ENCODE measurements around the gene RPSA.

The RPSA gene

GRCh38 chr3:39438880-39439279 lies 32.4 kb downstream of the RPSA start:
- no peak for ATAC-seq
- TF ChIP-seq CREB5 (CRISPR knock-in tag; IDR thresholded peaks at IDR 0.05; ENCODE audit: low read depth) (no peak), ARNTL (CRISPR knock-in tag; IDR thresholded peaks at IDR 0.05; ENCODE audit: borderline replicate concordance, low read depth) (no peak), BACH2 (CRISPR knock-in tag; IDR thresholded peaks at IDR 0.05; ENCODE audit: borderline replicate concordance) (no peak), CSRNP3 (CRISPR knock-in tag; IDR thresholded peaks at IDR 0.05) (no peak), ISL1 (CRISPR knock-in tag; IDR thresholded peaks at IDR 0.05) (no peak), GLIS3 (CRISPR knock-in tag; IDR thresholded peaks at IDR 0.05) (no peak), ESRRG (CRISPR knock-in tag; IDR thresholded peaks at IDR 0.05) (no peak), TCF4 (CRISPR knock-in tag; IDR thresholded peaks at IDR 0.05; ENCODE audit: borderline replicate concordance) (no peak), ZNF70 (CRISPR knock-in tag; IDR thresholded peaks at IDR 0.05) (no peak)

- TF ChIP-seq ZNF70 (CRISPR knock-in tag; IDR thresholded peaks at IDR 0.05): no peak
- no peak for TF ChIP-seq ZFP3 (CRISPR knock-in tag; IDR thresholded peaks at IDR 0.05)
- TF ChIP-seq GLIS3 (CRISPR knock-in tag; IDR thresholded peaks at IDR 0.05): no peak
- no peak for TF ChIP-seq TOX (CRISPR knock-in tag; IDR thresholded peaks at IDR 0.05; ENCODE audit: borderline replicate concordance)
- no peak for TF ChIP-seq ESRRG (CRISPR knock-in tag; IDR thresholded peaks at IDR 0.05)
- no peak for TF ChIP-seq SNAI2 (CRISPR knock-in tag; IDR thresholded peaks at IDR 0.05)
- TF ChIP-seq ARNTL (CRISPR knock-in tag; IDR thresholded peaks at IDR 0.05; ENCODE audit: borderline replicate concordance, low read depth): no peak
- TF ChIP-seq BACH2 (CRISPR knock-in tag; IDR thresholded peaks at IDR 0.05; ENCODE audit: borderline replicate concordance): no peak
- no peak for TF ChIP-seq PATZ1 (CRISPR knock-in tag; IDR thresholded peaks at IDR 0.05; ENCODE audit: borderline replicate concordance)
- no peak for TF ChIP-seq OSR1 (CRISPR knock-in tag; IDR thresholded peaks at IDR 0.05)
- no peak for TF ChIP-seq PPARA (CRISPR knock-in tag; IDR thresholded peaks at IDR 0.05; ENCODE audit: borderline replicate concordance)
- ATAC-seq: no peak
Observed at GRCh38 chr3:39440316-39440715, 33.8 kb downstream of the RPSA start.

GRCh38 chr3:39443530-39443929 lies 37.0 kb downstream of the RPSA start:
- TF ChIP-seq ZC3H10 (CRISPR knock-in tag; IDR thresholded peaks at IDR 0.05) (no peak), ESRRG (CRISPR knock-in tag; IDR thresholded peaks at IDR 0.05) (no peak), ZNF565 (CRISPR knock-in tag; conservative IDR thresholded peaks at IDR 0.05; ENCODE audit: low read depth) (no peak), ISL1 (CRISPR knock-in tag; IDR thresholded peaks at IDR 0.05) (no peak)
- ATAC-seq: no peak

GRCh38 chr3:39445927-39446326 lies 39.4 kb downstream of the RPSA start:
- no peak for ATAC-seq
- TF ChIP-seq ISL1 (CRISPR knock-in tag; IDR thresholded peaks at IDR 0.05) (no peak), CSDC2 (CRISPR knock-in tag; IDR thresholded peaks at IDR 0.05) (no peak), TCF4 (CRISPR knock-in tag; IDR thresholded peaks at IDR 0.05; ENCODE audit: borderline replicate concordance) (no peak), PATZ1 (CRISPR knock-in tag; IDR thresholded peaks at IDR 0.05; ENCODE audit: borderline replicate concordance) (no peak), CREB5 (CRISPR knock-in tag; IDR thresholded peaks at IDR 0.05; ENCODE audit: low read depth) (no peak), OSR1 (CRISPR knock-in tag; IDR thresholded peaks at IDR 0.05) (no peak), POU6F1 (CRISPR knock-in tag; IDR thresholded peaks at IDR 0.05; ENCODE audit: borderline replicate concordance, low read depth) (no peak), ZFP3 (CRISPR knock-in tag; IDR thresholded peaks at IDR 0.05) (no peak), TOX (CRISPR knock-in tag; IDR thresholded peaks at IDR 0.05; ENCODE audit: borderline replicate concordance) (no peak), GLIS3 (CRISPR knock-in tag; IDR thresholded peaks at IDR 0.05) (no peak), SNAI2 (CRISPR knock-in tag; IDR thresholded peaks at IDR 0.05) (no peak), CSRNP3 (CRISPR knock-in tag; IDR thresholded peaks at IDR 0.05) (no peak), RARB (CRISPR knock-in tag; IDR thresholded peaks at IDR 0.05) (no peak), BACH2 (CRISPR knock-in tag; IDR thresholded peaks at IDR 0.05; ENCODE audit: borderline replicate concordance) (no peak)

All from SK-N-SH treated with all-trans-retinoic acid at 6 μM for 48 hours (cell line).